Panc1 (cell line): ENCODE measurements around the gene FHAD1.

ENCODE experiments used
- SIN3A ChIP-seq: IDR thresholded peaks from 2 replicates; pipeline ENCODE4 v1.6.1; 2012; ENCODE audit warnings: low read depth, mild to moderate bottlenecking, low read length, moderate library complexity, borderline replicate concordance; ENCODE audit not compliant: insufficient read depth
- TF ChIP-seq, protein P1 (sequence below): fragments of 450-650 bp; IDR thresholded peaks from 2 replicates; pipeline ENCODE4 v1.5.1; 2017; ENCODE audit warnings: mild to moderate bottlenecking
- TF ChIP-seq, protein P2 (sequence below), 2 experiments: IDR thresholded peaks; 2 replicates each; pipeline ENCODE4 v1.6.1; 2011 to 2012; ENCODE audit warnings: low read depth in 2 of 2, control low read depth in 1 of 2, low read length in 1 of 2, mild to moderate bottlenecking in 1 of 2, moderate library complexity in 1 of 2; ENCODE audit not compliant: insufficient read depth in 1 of 2

DNA sequence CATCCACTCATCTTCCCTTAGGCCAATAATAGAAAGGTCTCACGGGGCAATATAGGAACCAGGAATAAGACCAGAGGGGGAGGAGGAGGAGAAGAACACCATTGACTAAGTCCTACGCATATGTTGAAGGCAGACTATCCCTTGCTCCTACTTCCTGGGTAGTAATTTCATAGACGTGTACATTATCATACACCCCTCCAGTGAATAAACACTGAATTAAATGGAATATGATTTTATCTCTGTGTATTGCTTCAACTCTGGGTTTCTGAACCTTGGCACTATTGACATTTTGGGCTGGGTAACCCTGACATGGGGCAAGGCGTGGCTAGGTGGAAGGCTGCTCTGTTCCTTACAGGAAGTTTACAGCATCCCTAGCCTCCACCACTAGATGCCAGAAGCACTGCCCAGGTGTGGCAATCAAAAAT is 17.3 kb upstream of the FHAD1 start:
- TF ChIP-seq, protein P1, sequence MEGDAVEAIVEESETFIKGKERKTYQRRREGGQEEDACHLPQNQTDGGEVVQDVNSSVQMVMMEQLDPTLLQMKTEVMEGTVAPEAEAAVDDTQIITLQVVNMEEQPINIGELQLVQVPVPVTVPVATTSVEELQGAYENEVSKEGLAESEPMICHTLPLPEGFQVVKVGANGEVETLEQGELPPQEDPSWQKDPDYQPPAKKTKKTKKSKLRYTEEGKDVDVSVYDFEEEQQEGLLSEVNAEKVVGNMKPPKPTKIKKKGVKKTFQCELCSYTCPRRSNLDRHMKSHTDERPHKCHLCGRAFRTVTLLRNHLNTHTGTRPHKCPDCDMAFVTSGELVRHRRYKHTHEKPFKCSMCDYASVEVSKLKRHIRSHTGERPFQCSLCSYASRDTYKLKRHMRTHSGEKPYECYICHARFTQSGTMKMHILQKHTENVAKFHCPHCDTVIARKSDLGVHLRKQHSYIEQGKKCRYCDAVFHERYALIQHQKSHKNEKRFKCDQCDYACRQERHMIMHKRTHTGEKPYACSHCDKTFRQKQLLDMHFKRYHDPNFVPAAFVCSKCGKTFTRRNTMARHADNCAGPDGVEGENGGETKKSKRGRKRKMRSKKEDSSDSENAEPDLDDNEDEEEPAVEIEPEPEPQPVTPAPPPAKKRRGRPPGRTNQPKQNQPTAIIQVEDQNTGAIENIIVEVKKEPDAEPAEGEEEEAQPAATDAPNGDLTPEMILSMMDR, result no peak
- TF ChIP-seq, protein P2, sequence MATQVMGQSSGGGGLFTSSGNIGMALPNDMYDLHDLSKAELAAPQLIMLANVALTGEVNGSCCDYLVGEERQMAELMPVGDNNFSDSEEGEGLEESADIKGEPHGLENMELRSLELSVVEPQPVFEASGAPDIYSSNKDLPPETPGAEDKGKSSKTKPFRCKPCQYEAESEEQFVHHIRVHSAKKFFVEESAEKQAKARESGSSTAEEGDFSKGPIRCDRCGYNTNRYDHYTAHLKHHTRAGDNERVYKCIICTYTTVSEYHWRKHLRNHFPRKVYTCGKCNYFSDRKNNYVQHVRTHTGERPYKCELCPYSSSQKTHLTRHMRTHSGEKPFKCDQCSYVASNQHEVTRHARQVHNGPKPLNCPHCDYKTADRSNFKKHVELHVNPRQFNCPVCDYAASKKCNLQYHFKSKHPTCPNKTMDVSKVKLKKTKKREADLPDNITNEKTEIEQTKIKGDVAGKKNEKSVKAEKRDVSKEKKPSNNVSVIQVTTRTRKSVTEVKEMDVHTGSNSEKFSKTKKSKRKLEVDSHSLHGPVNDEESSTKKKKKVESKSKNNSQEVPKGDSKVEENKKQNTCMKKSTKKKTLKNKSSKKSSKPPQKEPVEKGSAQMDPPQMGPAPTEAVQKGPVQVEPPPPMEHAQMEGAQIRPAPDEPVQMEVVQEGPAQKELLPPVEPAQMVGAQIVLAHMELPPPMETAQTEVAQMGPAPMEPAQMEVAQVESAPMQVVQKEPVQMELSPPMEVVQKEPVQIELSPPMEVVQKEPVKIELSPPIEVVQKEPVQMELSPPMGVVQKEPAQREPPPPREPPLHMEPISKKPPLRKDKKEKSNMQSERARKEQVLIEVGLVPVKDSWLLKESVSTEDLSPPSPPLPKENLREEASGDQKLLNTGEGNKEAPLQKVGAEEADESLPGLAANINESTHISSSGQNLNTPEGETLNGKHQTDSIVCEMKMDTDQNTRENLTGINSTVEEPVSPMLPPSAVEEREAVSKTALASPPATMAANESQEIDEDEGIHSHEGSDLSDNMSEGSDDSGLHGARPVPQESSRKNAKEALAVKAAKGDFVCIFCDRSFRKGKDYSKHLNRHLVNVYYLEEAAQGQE (IDR thresholded peaks at IDR 0.05; ENCODE audit: insufficient read depth in 1 of 2, low read depth in 2 of 2, low read length in 1 of 2), result no peak
- TF ChIP-seq SIN3A, result no peak
